ENCODE measurements around the gene ANKHD1. TPM values are rescaled to one million over a fixed set of nuclear protein-coding genes. Genes with fewer than 3 reads are reported as not detected.

ANKHD1 gene
- total and polyA plus RNA-seq, 2 of the 8 experiments (the other 6 are each of a cell fraction or from before 2014, with no cell fraction given), result 69.9 to 108 TPM

- H3K27ac ChIP-seq (ENCODE audit: low read depth, low read length), result no peak overlapping the region
- H3K4me3 ChIP-seq (ENCODE audit: extremely low read depth in 1 of 4, insufficient read depth in 2 of 4, low read depth in 3 of 4, low read length in 4 of 4), result no peak overlapping the region
- H3K4ac ChIP-seq (replicated peaks; ENCODE audit: insufficient read length, low read depth, low read length), result no peak overlapping the region
- H4K8ac ChIP-seq (ENCODE audit: extremely low read depth, insufficient read depth, low read length), result no peak overlapping the region
- H3K56ac ChIP-seq (replicated peaks; ENCODE audit: insufficient read length, low read depth, low read length), result no peak overlapping the region
- no peak overlapping the region for H2BK12ac ChIP-seq (ENCODE audit: low read depth, low read length)
- H4K91ac ChIP-seq (replicated peaks; ENCODE audit: insufficient read length, low read length), result no peak overlapping the region
- H2AFZ ChIP-seq (ENCODE audit: low read length), result no peak overlapping the region
- H3K18ac ChIP-seq (ENCODE audit: extremely low read depth, low read length), result no peak overlapping the region
- TF ChIP-seq, protein P1, sequence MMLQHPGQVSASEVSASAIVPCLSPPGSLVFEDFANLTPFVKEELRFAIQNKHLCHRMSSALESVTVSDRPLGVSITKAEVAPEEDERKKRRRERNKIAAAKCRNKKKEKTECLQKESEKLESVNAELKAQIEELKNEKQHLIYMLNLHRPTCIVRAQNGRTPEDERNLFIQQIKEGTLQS (IDR thresholded peaks at IDR 0.05; ENCODE audit: insufficient read depth, low read depth, low read length), result no peak
- H2BK15ac ChIP-seq (ENCODE audit: low read length), result no peak overlapping the region
- ChIA-PET POLR2A (ENCODE audit: partially characterized antibody) (interaction anchor here (0.7 to 10.0 kb wide), 5 partner anchors 12 to 143 kb away, joined by 3 to 94 read pairs (median 6); partner anchors contain the start of genes DND1, EIF4EBP3 and SRA1), CTCF (ENCODE audit: partially characterized antibody) (interaction anchor here (0.6 to 1.8 kb wide), 3 partner anchors 22 to 1190 kb away, joined by 3 to 4 read pairs (median 4); no protein-coding TSS in a partner anchor)
- H3K4me2 ChIP-seq (ENCODE audit: insufficient read depth in 1 of 2, low read depth in 2 of 2, low read length in 2 of 2), result no peak overlapping the region
- no peak overlapping the region for H3K23ac ChIP-seq (ENCODE audit: insufficient read length)
- H3K23me2 ChIP-seq (ENCODE audit: low read depth, low read length), result peaks cover 13% of the 10 kb centered on the region
- no peak for DNase-seq (ENCODE audit: low read depth in 1 of 2, low spot score in 2 of 2)
- H3K79me2 ChIP-seq (ENCODE audit: control insufficient read depth in 1 of 2, insufficient read depth in 2 of 2, low read length in 2 of 2), result peaks cover 3 to 9% of the 10 kb centered on the region in 2 experiments; a peak in 3 of 4 replicates
- H4K20me1 ChIP-seq (replicated peaks in 1 of 2; ENCODE audit: control insufficient read depth in 1 of 2, insufficient read depth in 2 of 2, low read length in 2 of 2), result no peaks in the 10 kb centered on the region
- no peaks in the 10 kb centered on the region; a peak in 1 of 7 replicates for H3K27me3 ChIP-seq (replicated peaks in 1 of 4; ENCODE audit: control insufficient read depth in 3 of 4, extremely low read depth in 1 of 4, insufficient read depth in 3 of 4, low read length in 3 of 4)
- peaks cover 0 to 18% (median 13%) of the 10 kb centered on the region in 4 experiments; a peak in 4 of 8 replicates for H3K36me3 ChIP-seq (ENCODE audit: control insufficient read depth in 2 of 4, insufficient read depth in 4 of 4, low read length in 3 of 4)
- H2AK5ac ChIP-seq (ENCODE audit: low read depth, low read length), result no peak overlapping the region
- H2BK20ac ChIP-seq (ENCODE audit: low read length), result no peak overlapping the region
- no peak overlapping the region for H2BK5ac ChIP-seq (ENCODE audit: low read depth, low read length)
- no peak for FAIRE-seq
- no peak overlapping the region for H3K14ac ChIP-seq (ENCODE audit: insufficient read length)
- WGBS, 2 experiments (ENCODE audit: extremely low coverage in 1 of 2, insufficient coverage in 1 of 2, insufficient read length in 1 of 2, insufficient replicate concordance in 2 of 2, low coverage in 1 of 2, low lambda C conversion rate in 2 of 2, missing lambda C conversion rate in 1 of 2), result 78% methylated on average over 2 of the region's 2 CpGs; no CpG with 5 or more reads in 1 of the 2 experiments
- H3K4me1 ChIP-seq (replicated peaks in 1 of 4; ENCODE audit: control insufficient read depth in 3 of 4, insufficient read depth in 4 of 4, low read length in 3 of 4), result peaks cover 0 to 10% (median 3%) of the 10 kb centered on the region in 4 experiments; a peak in 5 of 7 replicates
- H3K9me3 ChIP-seq (ENCODE audit: insufficient read depth in 2 of 2, low read depth in 1 of 2, low read length in 1 of 2), result no peaks in the 10 kb centered on the region
- peaks cover 7% of the 10 kb centered on the region for H3K79me1 ChIP-seq (ENCODE audit: low read depth, low read length)
- no peak overlapping the region for H2BK120ac ChIP-seq (replicated peaks; ENCODE audit: low read depth, low read length)
- H4K5ac ChIP-seq (ENCODE audit: insufficient read length, low read depth, low read length), result no peak overlapping the region
- H3K9ac ChIP-seq (replicated peaks in 1 of 4; ENCODE audit: extremely low read depth in 1 of 4, low read depth in 3 of 4, low read length in 3 of 4), result no peak overlapping the region
These were observed 166.9 kb downstream of the ANKHD1 start for GRCh38 chr5:140568443-140569063.

Data from H1 (cell line).